GM19193 (cell line): ENCODE results near the gene STX7.

ENCODE experiments used
- POLR2A ChIP-seq: IDR thresholded peaks from 4 replicates; pipeline ENCODE4 v1.6.1; 2011; ENCODE audit not compliant: insufficient read depth, insufficient read length; ENCODE audit errors: extremely low read depth

Gene STX7

DNA sequence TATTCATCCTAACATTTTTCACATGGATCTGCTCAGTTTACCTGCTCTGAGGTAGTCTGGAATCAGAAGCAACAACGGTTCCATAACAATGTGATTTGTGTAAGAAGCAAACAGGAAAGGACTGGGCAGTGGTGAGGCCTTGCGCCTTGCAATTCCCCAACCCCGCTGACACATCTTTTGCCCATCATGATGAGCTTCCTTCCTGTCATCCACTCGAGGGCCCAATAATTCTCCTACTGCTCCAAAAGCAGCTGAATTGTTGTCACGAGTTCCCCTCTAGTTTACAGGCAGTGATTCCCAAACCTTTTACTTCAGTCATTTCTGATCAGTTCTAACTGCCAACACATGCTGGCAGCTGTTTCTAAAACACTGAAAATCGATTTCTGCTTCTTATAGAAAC is 22.9 kb downstream of the STX7 start:
- no peak for TF ChIP-seq POLR2A

DNA sequence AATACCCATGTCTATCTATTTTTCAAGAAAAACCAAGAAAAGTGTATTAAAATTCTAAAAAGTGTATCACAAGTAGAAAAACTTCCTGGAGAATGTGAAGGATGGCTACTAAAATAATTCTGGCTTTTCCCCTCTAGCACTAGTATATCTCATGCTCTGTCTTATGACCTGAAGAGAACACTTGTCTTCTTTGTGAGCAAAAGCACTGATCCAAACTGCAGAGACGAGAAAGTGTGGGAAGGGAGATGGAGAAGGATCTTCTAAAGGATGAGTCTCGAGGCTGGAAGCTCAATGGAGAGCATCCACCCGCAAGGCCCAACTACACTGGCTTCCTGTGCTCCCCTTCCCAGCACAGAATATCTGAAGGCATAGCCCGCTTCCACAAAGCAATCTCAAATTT is 23.5 kb downstream of the STX7 start:
- no peak for TF ChIP-seq POLR2A

- no peak for TF ChIP-seq POLR2A
These were observed 25.2 kb downstream of the STX7 start for GRCh38 chr6:132487762-132488161.

GRCh38 chr6:132484680-132485018 is 28.3 kb downstream of the STX7 start:
- no peak for TF ChIP-seq POLR2A

DNA sequence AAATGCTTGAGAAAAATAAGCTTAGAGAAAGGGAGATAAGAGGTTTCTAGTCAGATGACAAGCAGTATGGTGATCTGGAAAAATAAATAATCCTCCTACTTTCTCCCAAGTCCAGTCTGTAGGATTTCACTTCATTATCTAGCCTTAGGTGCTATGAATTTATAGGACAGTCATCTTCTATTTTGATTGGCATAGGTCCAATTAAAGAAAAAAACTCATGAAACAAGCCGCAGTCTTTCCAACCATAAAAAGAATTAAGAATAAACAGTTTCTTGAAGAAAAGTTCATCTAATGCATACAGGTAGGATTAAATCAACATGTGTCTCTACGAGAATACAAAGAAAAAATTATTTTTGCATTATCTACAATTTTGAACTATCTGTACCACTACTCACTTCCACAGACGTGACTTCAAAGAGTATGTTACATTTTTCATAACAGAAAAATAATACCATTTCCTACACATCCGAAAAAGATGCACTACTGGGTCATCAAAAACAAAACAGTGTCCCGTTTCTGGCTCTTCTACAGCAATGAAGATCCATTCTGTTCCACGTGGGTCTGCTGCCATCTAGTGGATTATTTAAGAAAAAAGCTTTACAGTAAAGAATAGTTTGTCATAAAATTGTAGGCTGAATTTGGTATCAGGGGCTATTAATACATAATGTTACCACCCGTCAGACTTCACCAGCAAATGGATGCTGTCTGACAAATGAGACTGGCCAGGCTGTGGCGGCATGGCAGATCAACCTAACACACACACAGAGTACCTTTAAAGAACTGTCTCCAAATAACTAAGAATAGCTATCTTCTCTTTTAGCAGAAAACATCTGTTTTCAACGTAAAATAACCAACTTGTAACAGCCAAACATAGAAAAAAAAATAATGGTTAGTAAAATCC is 28.9 kb downstream of the STX7 start:
- TF ChIP-seq POLR2A: no peak

DNA sequence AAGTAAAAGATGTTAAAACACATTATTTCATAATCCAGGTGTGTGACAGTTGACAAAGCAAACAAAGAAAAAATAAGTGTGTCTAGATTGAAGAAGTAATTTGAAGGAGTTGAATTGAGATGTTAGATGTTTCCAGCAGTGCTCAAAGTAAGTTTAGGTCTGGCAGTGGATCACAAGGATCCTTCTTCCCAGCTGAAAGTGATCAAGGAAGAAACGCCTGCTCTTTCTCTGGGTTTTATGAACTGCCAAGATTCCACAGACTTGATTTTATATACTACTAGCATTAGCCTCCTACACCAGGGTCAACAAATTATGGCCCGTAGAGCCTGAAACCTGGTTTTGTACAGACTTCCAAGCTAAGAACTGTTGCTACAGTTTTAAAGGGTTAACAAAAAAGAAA is 30.3 kb downstream of the STX7 start:
- TF ChIP-seq POLR2A: no peak

DNA sequence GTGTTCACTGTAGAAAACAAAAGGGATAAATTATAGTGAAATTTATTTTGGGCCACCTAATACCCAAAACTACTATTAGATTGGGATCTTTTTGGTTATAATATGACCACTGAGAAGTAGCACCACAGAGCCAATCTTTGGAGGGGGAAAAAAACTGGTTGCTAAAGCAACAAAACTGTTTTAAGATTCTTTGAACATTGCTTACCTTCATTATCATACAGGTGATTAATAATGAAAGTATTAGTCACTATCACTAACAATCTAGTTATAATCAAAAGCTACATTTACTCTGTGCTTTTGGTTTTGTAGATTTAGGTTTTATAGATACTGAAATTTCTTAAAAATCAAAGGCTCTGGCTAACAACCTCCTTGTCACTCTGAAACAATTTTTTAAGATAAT is 31.7 kb downstream of the STX7 start:
- no peak for TF ChIP-seq POLR2A

DNA sequence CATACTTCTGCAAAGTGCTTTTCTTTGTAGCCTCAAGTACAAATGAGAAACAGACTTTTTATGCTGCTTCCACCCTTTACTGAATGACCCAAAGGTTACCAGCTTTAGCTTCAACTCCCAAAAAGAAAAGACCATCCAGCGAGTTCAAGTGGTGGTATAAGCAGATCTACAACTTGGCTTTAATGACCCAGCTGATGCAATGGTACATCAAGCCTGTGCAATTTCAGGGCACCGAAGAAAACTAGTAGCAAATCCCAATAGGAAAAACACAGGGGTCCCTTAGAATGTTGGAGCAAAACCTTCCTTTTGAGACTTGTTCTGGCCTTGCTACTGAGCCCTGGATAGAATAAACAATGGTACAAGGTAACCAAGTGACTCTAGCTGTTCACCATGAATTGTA is 33.8 kb downstream of the STX7 start:
- TF ChIP-seq POLR2A: no peak

DNA sequence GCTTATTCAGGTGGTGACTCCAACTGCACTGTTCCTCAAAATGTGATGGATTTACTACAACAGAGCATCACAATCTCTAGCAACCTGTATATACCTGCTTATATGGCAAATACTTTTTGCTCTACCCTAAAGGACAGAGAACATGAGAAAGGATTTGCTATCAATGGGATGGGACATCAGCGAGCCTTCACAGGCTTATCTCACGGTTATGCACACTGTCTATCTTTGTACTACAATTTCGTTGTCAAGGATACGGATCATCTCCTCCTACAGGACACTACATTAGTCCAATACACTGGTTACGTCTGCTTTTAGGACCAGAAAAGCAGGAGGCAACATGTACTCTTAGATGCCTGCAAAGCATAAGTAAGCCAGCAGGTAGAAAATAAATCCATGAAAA is 34.2 kb downstream of the STX7 start:
- TF ChIP-seq POLR2A: no peak

- no peak for TF ChIP-seq POLR2A
These were observed 34.6 kb downstream of the STX7 start for GRCh38 chr6:132478266-132478665.

DNA sequence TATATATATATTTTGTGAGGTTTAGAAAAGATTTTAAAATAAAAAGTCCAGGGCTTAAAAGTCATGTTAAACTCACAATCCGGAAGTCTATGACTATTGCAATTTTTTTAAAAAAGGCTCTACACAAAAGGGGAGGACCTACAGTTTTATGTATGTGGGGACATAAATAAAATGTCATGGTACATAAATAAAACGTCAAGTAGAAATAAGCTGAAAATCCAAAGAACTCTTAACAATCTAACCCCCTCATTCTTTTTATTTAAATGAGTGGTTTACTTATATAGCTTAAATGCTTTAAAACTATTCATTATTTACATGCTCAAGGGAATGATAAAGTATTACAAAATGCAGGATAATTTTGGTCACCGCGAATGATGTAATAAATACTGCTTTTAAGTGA is 36.2 kb downstream of the STX7 start:
- TF ChIP-seq POLR2A: no peak

GRCh38 chr6:132475925-132476324 is 37.0 kb downstream of the STX7 start:
- no peak for TF ChIP-seq POLR2A

DNA sequence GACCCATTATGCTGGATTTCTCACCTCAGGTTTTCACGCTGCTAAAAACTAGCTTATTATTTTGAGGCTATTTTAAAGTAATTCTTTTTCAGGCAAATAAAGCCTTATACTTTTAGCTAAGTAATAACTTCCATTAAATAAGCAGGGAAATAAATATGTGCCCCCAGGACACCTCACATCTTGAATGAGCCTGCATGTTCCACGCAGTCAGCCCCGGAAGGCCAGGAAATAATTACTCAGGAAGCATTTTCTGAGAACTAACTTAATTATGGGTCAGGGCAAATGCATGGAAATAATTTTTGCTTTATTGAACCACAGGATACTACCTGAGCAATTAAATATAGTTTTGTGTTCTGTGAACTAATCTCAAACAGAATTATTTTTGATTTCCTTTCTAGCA is 41.1 kb downstream of the STX7 start:
- no peak for TF ChIP-seq POLR2A

DNA sequence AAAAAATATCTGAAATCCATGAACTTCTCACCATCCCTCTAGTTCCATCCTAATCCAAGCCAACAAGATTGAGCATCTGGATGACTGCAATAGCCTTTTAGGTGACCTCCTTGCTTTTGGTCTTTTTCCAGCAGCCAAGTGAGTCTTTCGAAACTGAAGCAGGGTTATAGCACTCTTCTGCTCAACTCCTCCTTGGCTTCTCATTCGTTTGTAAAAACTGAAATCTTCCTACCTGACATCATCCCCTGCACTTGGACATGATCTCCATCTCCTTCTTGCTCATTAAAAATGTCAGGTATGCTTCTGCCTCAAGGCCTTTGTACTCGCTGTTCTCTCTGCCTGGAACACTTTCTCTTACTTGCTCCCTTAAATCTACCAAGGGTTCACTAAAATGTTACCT is 46.0 kb downstream of the STX7 start:
- TF ChIP-seq POLR2A: no peak

DNA sequence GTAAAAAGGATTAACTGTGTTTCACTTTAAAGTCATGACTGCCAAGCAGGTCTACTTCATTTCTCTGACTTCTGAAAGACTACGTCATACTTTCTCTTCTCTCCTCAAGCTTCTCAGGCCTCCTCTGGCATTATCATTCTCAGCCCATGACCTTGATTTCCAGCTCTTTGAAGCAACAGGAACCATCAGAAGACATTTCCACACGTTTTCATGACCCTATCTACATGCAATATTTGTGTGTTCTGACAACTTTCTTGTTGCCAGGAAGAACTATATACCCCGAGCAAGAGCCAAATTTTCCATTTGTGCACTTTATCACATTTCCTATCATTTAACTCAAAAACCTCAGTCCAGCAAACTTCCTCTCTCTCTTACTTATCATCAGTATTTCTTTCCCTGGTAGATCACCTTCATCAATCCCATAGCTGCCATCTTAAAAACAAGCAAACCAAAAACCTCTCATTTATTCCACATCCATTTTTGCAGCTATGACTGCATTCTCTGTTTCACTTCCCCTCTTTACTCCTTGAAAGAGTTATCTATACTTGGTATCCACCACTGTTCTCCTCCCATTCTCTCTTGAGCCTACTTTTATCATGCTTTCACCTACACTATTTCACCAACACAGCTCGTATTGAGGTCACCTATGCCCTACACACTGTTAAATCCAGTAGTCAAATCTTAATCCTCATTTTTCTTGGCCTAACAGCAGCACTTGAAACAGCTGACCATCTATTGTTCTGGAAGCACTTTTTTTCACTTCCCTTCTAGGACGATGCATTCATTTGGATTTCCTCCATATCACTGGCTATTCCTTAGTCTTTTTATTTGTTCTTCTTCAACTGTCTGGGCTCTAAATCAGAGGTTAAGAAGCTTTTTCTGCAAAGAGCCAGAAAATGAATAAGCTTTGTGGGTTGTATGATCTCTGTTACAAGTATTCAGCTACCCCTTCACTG is 47.1 kb downstream of the STX7 start:
- no peak for TF ChIP-seq POLR2A
